Endothelial cell (in vitro differentiated cells): ENCODE measurements around the gene TRAPPC2L. TPM values are rescaled to one million over a fixed set of nuclear protein-coding genes. Genes with fewer than 3 reads are reported as not detected.

ENCODE experiments used
- DNase-seq: peaks from one replicate; pipeline ENCODE4 v3.0.0; 2021; ENCODE audit warnings: low spot score
- H3K27ac Mint-ChIP-seq: one replicate; pipeline ENCODE4 v1.8.0; 2021; ENCODE audit warnings: mixed read lengths, inconsistent platforms; ENCODE audit not compliant: unreplicated experiment
- H3K27me3 Mint-ChIP-seq: one replicate; pipeline ENCODE4 v1.8.0; 2021; ENCODE audit warnings: mild to moderate bottlenecking, moderate library complexity, mixed read lengths, inconsistent platforms; ENCODE audit not compliant: unreplicated experiment
- H3K36me3 Mint-ChIP-seq: one replicate; pipeline ENCODE4 v1.8.0; 2021; ENCODE audit warnings: mild to moderate bottlenecking, low read depth, mixed read lengths, inconsistent platforms; ENCODE audit not compliant: unreplicated experiment
- H3K4me1 Mint-ChIP-seq: one replicate; pipeline ENCODE4 v1.8.0; 2021; ENCODE audit warnings: mild to moderate bottlenecking, mixed read lengths, inconsistent platforms; ENCODE audit not compliant: unreplicated experiment
- H3K4me3 Mint-ChIP-seq: one replicate; pipeline ENCODE4 v1.8.0; 2021; ENCODE audit warnings: mild to moderate bottlenecking, mixed read lengths, inconsistent platforms; ENCODE audit not compliant: unreplicated experiment
- H3K9me3 Mint-ChIP-seq: one replicate; pipeline ENCODE4 v1.8.0; 2021; ENCODE audit warnings: mixed read lengths, inconsistent platforms; ENCODE audit not compliant: unreplicated experiment
- CTCF ChIP-seq: fragments of 200-600 bp; sonication (generic); IDR thresholded peaks from one replicate; pipeline ENCODE4 v1.5.0; 2021; ENCODE audit warnings: antibody characterized with exemption; ENCODE audit not compliant: unreplicated experiment
- total RNA-seq: library from RNA; stranded (reverse); fragmentation: NEBNext Ultra II Directional; extraction: Animal tissue kit (Norgen Biotek cat#: 25700); gene quantifications from one replicate; pipeline ENCODE4 v1.2.1, GENCODE V29; 2021; ENCODE audit not compliant: unreplicated experiment

The TRAPPC2L gene
- total RNA-seq, 1 donor from 2014 or later = 65.3 TPM

GRCh38 chr16:88868974-88869672 lies 12.2 kb downstream of the TRAPPC2L start:
- Mint-ChIP-seq H3K27ac (no peak overlapping the region), H3K4me1 (no peaks in the 10 kb centered on the region), H3K27me3 (no peaks in the 10 kb centered on the region), H3K4me3 (no peak overlapping the region), H3K9me3 (no peaks in the 10 kb centered on the region), H3K36me3 (no peaks in the 10 kb centered on the region)
- no peak for TF ChIP-seq CTCF
- DNase-seq = no peak

GRCh38 chr16:88869673-88869980 lies 12.7 kb downstream of the TRAPPC2L start:
- no peak overlapping the region for H3K27ac Mint-ChIP-seq
- TF ChIP-seq CTCF = no peak
- no peak for DNase-seq
- H3K27me3 Mint-ChIP-seq = no peaks in the 10 kb centered on the region
- no peaks in the 10 kb centered on the region for H3K36me3 Mint-ChIP-seq
- H3K4me1 Mint-ChIP-seq = no peaks in the 10 kb centered on the region
- no peak overlapping the region for H3K4me3 Mint-ChIP-seq
- H3K9me3 Mint-ChIP-seq = no peaks in the 10 kb centered on the region

- H3K4me3 Mint-ChIP-seq = no peak overlapping the region
- TF ChIP-seq CTCF = no peak
- H3K27me3 Mint-ChIP-seq = peaks cover 1% of the 10 kb centered on the region
- H3K27ac Mint-ChIP-seq = no peak overlapping the region
- no peaks in the 10 kb centered on the region for H3K9me3 Mint-ChIP-seq
- H3K36me3 Mint-ChIP-seq = no peaks in the 10 kb centered on the region
- H3K4me1 Mint-ChIP-seq = no peaks in the 10 kb centered on the region
- no peak for DNase-seq
Observed at GRCh38 chr16:88870608-88871348, 13.9 kb downstream of the TRAPPC2L start.

GRCh38 chr16:88871349-88871702 lies 14.4 kb downstream of the TRAPPC2L start:
- Mint-ChIP-seq H3K27me3 (peaks cover 1% of the 10 kb centered on the region), H3K4me1 (no peaks in the 10 kb centered on the region), H3K36me3 (no peaks in the 10 kb centered on the region), H3K27ac (no peak overlapping the region), H3K9me3 (no peaks in the 10 kb centered on the region), H3K4me3 (no peak overlapping the region)
- TF ChIP-seq CTCF = no peak
- DNase-seq = no peak

GRCh38 chr16:88871730-88872416 lies 14.9 kb downstream of the TRAPPC2L start:
- H3K36me3 Mint-ChIP-seq = no peaks in the 10 kb centered on the region
- no peak overlapping the region for H3K4me3 Mint-ChIP-seq
- H3K27me3 Mint-ChIP-seq = peaks cover 1% of the 10 kb centered on the region
- TF ChIP-seq CTCF = no peak
- H3K4me1 Mint-ChIP-seq = no peaks in the 10 kb centered on the region
- H3K9me3 Mint-ChIP-seq = no peaks in the 10 kb centered on the region
- no peak for DNase-seq
- H3K27ac Mint-ChIP-seq = no peak overlapping the region
